K562 (cell line): ENCODE results near the gene PRICKLE4. TPM values are rescaled to one million over a fixed set of nuclear protein-coding genes. Genes with fewer than 3 reads are reported as not detected.

ENCODE experiments used
- BCL6 ChIP-seq: fragments of 250-450 bp; sonication (Bioruptor Pico); IDR thresholded peaks from 2 replicates; pipeline ENCODE4 v1.4.0; 2020
- BRCA1 ChIP-seq, 2 experiments: fragments of 450-650 bp in 1 of 2; sonication (generic) in 1 of 2; formaldehyde crosslinking in 1 of 2; IDR thresholded peaks; 2 replicates each; pipeline versions ENCODE4 v1.5.0 to v1.6.1; 2017 to 2020; ENCODE audit warnings: mild to moderate bottlenecking in 1 of 2, missing genetic modification reagents in 1 of 2
- CCAR2 ChIP-seq: fragments of 200-400 bp; formaldehyde crosslinking; IDR thresholded peaks from 2 replicates; pipeline ENCODE4 v1.6.1; 2017; ENCODE audit warnings: mild to moderate bottlenecking, low read depth, low read length
- CREB1 ChIP-seq, 2 experiments: sonication (generic) in 1 of 2; formaldehyde crosslinking in 1 of 2; IDR thresholded peaks; 2 replicates each; pipeline versions ENCODE4 v1.6.1 to v1.8.0; 2012 to 2022; ENCODE audit warnings: inconsistent platforms in 1 of 2, mild to moderate bottlenecking in 1 of 2, missing genetic modification reagents in 1 of 2, moderate library complexity in 1 of 2
- HBP1 ChIP-seq: fragments of 450-650 bp; formaldehyde crosslinking; IDR thresholded peaks from 2 replicates; pipeline ENCODE4 v1.4.0; 2022; ENCODE audit warnings: missing genetic modification characterization
- HDAC6 ChIP-seq: IDR thresholded peaks from 2 replicates; pipeline ENCODE4 v1.6.1; 2012; ENCODE audit warnings: low read depth, mild to moderate bottlenecking, control low read depth, inconsistent platforms, low read length, moderate library complexity
- MEF2D ChIP-seq: conservative IDR thresholded peaks from 2 replicates; pipeline ENCODE4 v1.6.1; 2016; ENCODE audit warnings: low read depth, missing genetic modification characterization, missing compliant biosample characterization
- MYC ChIP-seq, 2 experiments: fragments of 250-450 bp in 1 of 2; sonication (Bioruptor Pico) in 1 of 2; IDR thresholded peaks; 2 replicates each; pipeline versions ENCODE4 v1.5.1 to v1.6.1; 2012 to 2021; ENCODE audit warnings: low read depth in 2 of 2, borderline replicate concordance in 1 of 2, improper control_type of control experiment in 1 of 2, low read length in 1 of 2, mild to moderate bottlenecking in 1 of 2, moderate library complexity in 1 of 2
- NCOA1 ChIP-seq: fragments of 450-650 bp; IDR thresholded peaks from 2 replicates; pipeline ENCODE4 v1.6.1; 2016; ENCODE audit warnings: low read depth
- PCBP2 ChIP-seq: fragments of 200-400 bp; formaldehyde crosslinking; IDR thresholded peaks from 2 replicates; pipeline ENCODE4 v1.6.1; 2018; ENCODE audit warnings: low read length, low read depth, mild to moderate bottlenecking, moderate library complexity; ENCODE audit not compliant: poor library complexity, severe bottlenecking
- PHB ChIP-seq: fragments of 250-450 bp; sonication (Bioruptor Pico); IDR thresholded peaks from 2 replicates; pipeline ENCODE4 v1.5.0; 2021
- RAD51 ChIP-seq: fragments of 450-650 bp; IDR thresholded peaks from 2 replicates; pipeline ENCODE4 v1.7.1; 2016; ENCODE audit warnings: low read depth, mild to moderate bottlenecking, borderline replicate concordance
- RBM25 ChIP-seq: fragments of 200-400 bp; formaldehyde crosslinking; IDR thresholded peaks from 2 replicates; pipeline ENCODE4 v1.6.1; 2018; ENCODE audit warnings: low read length, low read depth, moderate library complexity; ENCODE audit not compliant: severe bottlenecking
- SNAPC5 ChIP-seq: fragments of 250-450 bp; sonication (Bioruptor Pico); IDR thresholded peaks from 2 replicates; pipeline ENCODE4 v1.8.0; 2021; ENCODE audit warnings: moderate library complexity, mild to moderate bottlenecking, inconsistent platforms
- SREBF1 ChIP-seq: fragments of 150-350 bp; IDR thresholded peaks from 2 replicates; pipeline ENCODE4 v1.6.1; 2014; ENCODE audit warnings: antibody characterized with exemption, low read depth, low read length, borderline replicate concordance
- ZBTB49 ChIP-seq: sonication (generic); formaldehyde crosslinking; IDR thresholded peaks from 2 replicates; pipeline ENCODE4 v1.8.0; 2022; ENCODE audit warnings: missing genetic modification reagents, mild to moderate bottlenecking, borderline replicate concordance
- ZNF12 ChIP-seq: sonication (generic); formaldehyde crosslinking; IDR thresholded peaks from 2 replicates; pipeline ENCODE4 v1.4.0; 2020; ENCODE audit warnings: mild to moderate bottlenecking, missing genetic modification reagents
- ZNF121 ChIP-seq: sonication (generic); formaldehyde crosslinking; conservative IDR thresholded peaks from 2 replicates; pipeline ENCODE4 v1.8.0; 2022; ENCODE audit warnings: missing genetic modification reagents
- ZNF133 ChIP-seq: fragments of 250-450 bp; sonication (Bioruptor Pico); IDR thresholded peaks from 2 replicates; pipeline ENCODE4 v1.4.0; 2020; ENCODE audit warnings: mild to moderate bottlenecking
- ZNF395 ChIP-seq: fragments of 200-800 bp; sonication (Bioruptor generic); IDR thresholded peaks from 2 replicates; pipeline ENCODE4 v1.6.1; 2017; ENCODE audit warnings: missing genetic modification characterization, missing compliant biosample characterization
- ZNF511 ChIP-seq: sonication (generic); formaldehyde crosslinking; IDR thresholded peaks from 2 replicates; pipeline ENCODE4 v1.8.0; 2022; ENCODE audit warnings: mild to moderate bottlenecking, missing genetic modification reagents
- polyA plus RNA-seq, 8 experiments: library from polyadenylated mRNA; depleted of rRNA in 4 of 8; stranded (reverse) in 5 of 8; unstranded in 3 of 8; fragments of >200 nt; fragmentation: Nextera tagmentation in 2 of 8; fragmentation: Illumina TruSeq in 1 of 8; extraction: Ambion mirVana in 2 of 8; extraction: Trizol in 1 of 8; gene quantifications; 2 replicates each; pipeline versions ENCODE4 v1.2.1 to v1.2.3, GENCODE V29; 2011 to 2014; ENCODE audit warnings: inconsistent platforms in 1 of 8, missing spikeins in 1 of 8
- total RNA-seq, 7 experiments: library from RNA; depleted of rRNA in 6 of 7; stranded (reverse); fragments of >200 nt in 6 of 7; fragmentation: Illumina TruSeq in 2 of 7; extraction: Trizol in 2 of 7; gene quantifications; 2 replicates each; pipeline versions ENCODE4 v1.2.1 to v1.2.3, GENCODE V29; 2011 to 2021; ENCODE audit warnings: low replicate concordance in 1 of 7

PRICKLE4 gene
- total and polyA plus RNA-seq, 9 of the 15 experiments (the other 6 are each of a cell fraction or from before 2014, with no cell fraction given) = 0.20 to 0.32 (median 0.27) TPM; not detected in 6

GRCh38 chr6:41786451-41787218 lies 6.1 kb downstream of the PRICKLE4 start (continued):
- TF ChIP-seq ZNF121 (CRISPR knock-in tag) = no peak
- TF ChIP-seq SNAPC5 (CRISPR knock-in tag) = no peak
- TF ChIP-seq ZNF133 (CRISPR knock-in tag) = 0 out of 2 replicates have a peak, but pooled peaks have one; percentile 4
- no peak for TF ChIP-seq NCOA1
- TF ChIP-seq ZBTB49 (CRISPR knock-in tag) = no peak
- no peak; the same call in 1 of the 2 replicates for TF ChIP-seq PHB (CRISPR knock-in tag)
- no peak for TF ChIP-seq MEF2D (tag)
- TF ChIP-seq MYC (IDR thresholded peaks at IDR 0.05; ENCODE audit: low read depth, low read length) = no peak; the same call in 1 of the 2 replicates
- peak; percentile 77; the same call in 1 of the 2 replicates for TF ChIP-seq MYC (CRISPR knock-in tag; IDR thresholded peaks at IDR 0.05; ENCODE audit: borderline replicate concordance, low read depth)
- no peak for TF ChIP-seq SREBF1
- TF ChIP-seq PCBP2 = no peak
- peak; percentile 37 for TF ChIP-seq RBM25
- peak; percentile 66; the same call in 1 of the 2 replicates for TF ChIP-seq ZNF12 (CRISPR knock-in tag)
- TF ChIP-seq BCL6 = no peak
- TF ChIP-seq BRCA1 (IDR thresholded peaks at IDR 0.05) = no peak
- TF ChIP-seq BRCA1 (CRISPR knock-in tag; IDR thresholded peaks at IDR 0.05) = no peak
- TF ChIP-seq CCAR2 = no peak
- TF ChIP-seq RAD51 = no peak
- TF ChIP-seq HDAC6 = no peak
- no peak for TF ChIP-seq ZNF395 (CRISPR knock-in tag)
- TF ChIP-seq HBP1 (CRISPR knock-in tag) = 0 out of 2 replicates have a peak, but pooled peaks have one; percentile 10
- TF ChIP-seq CREB1 (IDR thresholded peaks at IDR 0.05) = no peak
- TF ChIP-seq CREB1 (CRISPR knock-in tag; IDR thresholded peaks at IDR 0.05) = peak; percentile 27; the same call in 1 of the 2 replicates
- peak; percentile 35; the same call in 1 of the 2 replicates for TF ChIP-seq ZNF511
